Epithelial cell of proximal tubule (primary cell): ENCODE results near the gene FHIT. TPM values are rescaled to one million over a fixed set of nuclear protein-coding genes. Genes with fewer than 3 reads are reported as not detected.

Source experiments
- DNase-seq: peaks from one replicate; pipeline ENCODE4 v3.0.0-alpha.2; 2011; ENCODE audit warnings: low read depth
- H3K4me3 ChIP-seq: 2 replicates; pipeline ENCODE4 v1.5.1; 2011; ENCODE audit warnings: low read depth, mild to moderate bottlenecking, low read length
- total RNA-seq: library from RNA; depleted of rRNA; stranded (reverse); fragments of >200 nt; gene quantifications from 2 replicates; pipeline ENCODE4 v1.2.3, GENCODE V29; 2015
- TF ChIP-seq, protein P1 (sequence below): conservative IDR thresholded peaks from 2 replicates; pipeline ENCODE4 v1.5.1; 2012; ENCODE audit warnings: low read depth, mild to moderate bottlenecking, low read length

The FHIT gene
- total RNA-seq, 1 donor from 2014 or later = 3.7 TPM

DNA sequence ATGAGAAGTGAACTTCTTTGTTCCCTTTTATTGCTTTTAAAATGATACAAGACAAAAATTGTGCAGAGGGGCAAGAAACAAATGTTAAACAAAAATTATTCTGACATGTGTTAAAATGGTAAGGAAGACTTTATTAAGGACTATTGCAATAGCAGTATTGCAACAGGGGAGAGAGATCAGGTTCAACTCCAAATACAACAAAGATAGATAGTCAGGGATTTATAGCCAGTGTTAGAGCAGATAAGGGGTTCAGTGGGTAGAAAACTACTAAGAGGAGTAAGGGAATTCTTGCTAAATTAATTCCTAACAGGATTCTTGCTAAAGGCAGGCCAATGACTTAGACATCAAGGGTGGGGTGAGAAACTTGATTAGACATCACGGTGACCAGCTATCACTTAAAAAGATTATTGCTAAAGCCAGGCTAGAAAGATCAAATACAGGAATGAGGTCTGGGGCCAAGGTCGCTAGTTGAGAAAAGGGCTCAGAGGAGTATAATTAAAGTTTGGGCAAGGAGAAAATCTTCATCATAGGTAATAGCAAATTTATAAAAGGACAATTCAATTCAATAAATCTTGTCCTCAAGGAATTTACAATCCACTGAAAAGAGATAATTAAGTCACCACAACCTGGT is 81.5 kb downstream of the FHIT start:
- no peak overlapping the region for H3K4me3 ChIP-seq
- no peak for DNase-seq
- TF ChIP-seq, protein P1, sequence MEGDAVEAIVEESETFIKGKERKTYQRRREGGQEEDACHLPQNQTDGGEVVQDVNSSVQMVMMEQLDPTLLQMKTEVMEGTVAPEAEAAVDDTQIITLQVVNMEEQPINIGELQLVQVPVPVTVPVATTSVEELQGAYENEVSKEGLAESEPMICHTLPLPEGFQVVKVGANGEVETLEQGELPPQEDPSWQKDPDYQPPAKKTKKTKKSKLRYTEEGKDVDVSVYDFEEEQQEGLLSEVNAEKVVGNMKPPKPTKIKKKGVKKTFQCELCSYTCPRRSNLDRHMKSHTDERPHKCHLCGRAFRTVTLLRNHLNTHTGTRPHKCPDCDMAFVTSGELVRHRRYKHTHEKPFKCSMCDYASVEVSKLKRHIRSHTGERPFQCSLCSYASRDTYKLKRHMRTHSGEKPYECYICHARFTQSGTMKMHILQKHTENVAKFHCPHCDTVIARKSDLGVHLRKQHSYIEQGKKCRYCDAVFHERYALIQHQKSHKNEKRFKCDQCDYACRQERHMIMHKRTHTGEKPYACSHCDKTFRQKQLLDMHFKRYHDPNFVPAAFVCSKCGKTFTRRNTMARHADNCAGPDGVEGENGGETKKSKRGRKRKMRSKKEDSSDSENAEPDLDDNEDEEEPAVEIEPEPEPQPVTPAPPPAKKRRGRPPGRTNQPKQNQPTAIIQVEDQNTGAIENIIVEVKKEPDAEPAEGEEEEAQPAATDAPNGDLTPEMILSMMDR = no peak

DNA sequence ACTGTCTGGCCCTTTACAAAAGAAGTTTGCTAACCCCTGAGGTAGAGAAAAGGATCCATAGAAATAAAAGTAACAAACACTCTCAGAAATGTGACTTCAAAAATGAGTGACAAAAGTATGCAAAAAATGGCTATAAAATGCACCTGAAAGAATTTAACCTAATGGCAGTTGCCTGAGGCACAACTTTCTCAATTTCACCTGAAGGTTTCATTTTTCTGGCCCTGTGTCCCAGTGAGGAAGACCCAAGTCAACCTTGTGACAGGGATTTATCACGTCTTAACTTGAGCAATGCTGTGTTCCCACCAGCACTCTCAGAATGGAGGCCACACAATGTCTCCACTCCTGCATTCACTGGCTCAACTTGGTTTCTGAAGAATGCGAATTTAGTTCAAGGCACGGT is 83.0 kb downstream of the FHIT start:
- TF ChIP-seq, protein P1 = no peak
- no peak overlapping the region for H3K4me3 ChIP-seq
- DNase-seq = no peak

DNA sequence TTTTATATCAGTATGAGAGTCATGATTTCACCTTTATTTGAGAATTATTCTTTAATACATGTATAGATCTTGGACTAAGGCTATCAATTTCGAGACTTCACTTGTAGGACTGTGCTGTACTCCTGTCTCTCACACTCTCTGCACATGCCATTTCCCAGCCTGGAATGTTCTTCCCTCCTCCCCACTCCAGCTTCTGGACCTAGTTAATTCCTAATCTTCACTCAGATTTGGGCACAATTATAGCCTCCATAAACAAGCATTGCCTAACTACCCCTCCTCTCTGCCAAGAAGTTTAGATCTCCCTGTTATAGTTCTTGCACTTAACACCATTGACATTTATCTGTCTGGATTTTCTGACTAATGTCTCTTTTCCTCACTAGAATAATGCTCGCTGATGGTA is 88.3 kb downstream of the FHIT start:
- TF ChIP-seq, protein P1 = no peak
- DNase-seq = no peak

DNA sequence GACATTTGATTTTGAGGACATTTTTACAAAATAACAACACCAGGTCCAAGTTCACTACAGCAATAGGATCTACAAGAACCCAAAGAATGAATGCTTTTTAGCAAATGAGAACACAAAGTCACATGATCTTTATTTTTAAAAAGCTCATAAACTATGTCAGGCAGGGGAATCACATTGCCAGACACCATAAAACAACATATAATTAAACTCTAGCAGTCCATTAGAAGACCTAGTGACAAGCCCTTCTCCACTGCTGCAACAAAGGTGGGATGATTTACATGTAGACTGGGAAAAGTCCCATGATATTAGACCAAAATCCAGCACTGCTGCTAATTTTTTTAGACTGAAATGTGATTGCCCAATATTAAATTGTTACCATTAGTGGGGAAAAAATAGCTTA is 92.6 kb downstream of the FHIT start:
- DNase-seq = no peak
- TF ChIP-seq, protein P1 = no peak
- no peak overlapping the region for H3K4me3 ChIP-seq

More for the DNA sequence above, 88.3 kb downstream of the FHIT start:
- H3K4me3 ChIP-seq = no peak overlapping the region

DNA sequence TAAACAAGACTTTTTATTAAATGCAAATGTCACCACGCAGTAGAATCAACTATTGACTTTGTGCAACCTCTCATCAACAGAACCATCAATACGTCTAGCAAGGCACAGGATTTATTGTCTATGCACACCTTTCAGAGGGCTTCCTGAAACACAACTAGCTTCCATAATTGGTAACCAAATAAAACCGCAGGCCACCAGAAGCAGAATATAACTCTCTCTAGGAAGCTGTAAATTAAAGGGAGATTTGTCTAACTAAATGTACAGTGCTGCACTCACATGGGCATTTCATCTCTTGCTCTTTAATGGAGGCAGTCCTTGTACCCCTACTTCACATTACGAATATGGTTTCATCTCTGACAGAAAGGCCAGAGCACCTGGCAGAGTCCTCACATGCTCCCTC is 93.0 kb downstream of the FHIT start:
- H3K4me3 ChIP-seq = no peak overlapping the region
- TF ChIP-seq, protein P1 = no peak
- no peak for DNase-seq

DNA sequence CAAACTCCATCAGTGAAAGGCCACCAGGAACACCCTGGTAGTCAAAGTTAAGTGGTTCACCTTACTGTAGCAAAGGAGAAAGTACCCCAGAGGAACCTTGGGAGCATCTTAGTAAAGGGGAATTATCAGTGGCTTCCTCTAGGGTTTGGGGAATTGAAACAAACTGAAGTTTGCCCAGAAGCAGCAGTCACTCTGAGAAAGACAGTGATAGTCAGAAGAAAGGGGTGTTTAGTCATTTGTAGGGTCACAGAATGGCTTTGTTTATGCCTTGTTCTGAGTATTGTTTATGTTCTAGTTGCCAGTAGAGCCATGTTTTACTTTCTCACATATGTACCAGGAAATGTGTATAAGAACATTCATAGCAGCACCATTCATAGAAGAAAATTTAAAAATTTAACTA is 93.8 kb downstream of the FHIT start:
- no peak for DNase-seq
- TF ChIP-seq, protein P1 = no peak
- no peak overlapping the region for H3K4me3 ChIP-seq

DNA sequence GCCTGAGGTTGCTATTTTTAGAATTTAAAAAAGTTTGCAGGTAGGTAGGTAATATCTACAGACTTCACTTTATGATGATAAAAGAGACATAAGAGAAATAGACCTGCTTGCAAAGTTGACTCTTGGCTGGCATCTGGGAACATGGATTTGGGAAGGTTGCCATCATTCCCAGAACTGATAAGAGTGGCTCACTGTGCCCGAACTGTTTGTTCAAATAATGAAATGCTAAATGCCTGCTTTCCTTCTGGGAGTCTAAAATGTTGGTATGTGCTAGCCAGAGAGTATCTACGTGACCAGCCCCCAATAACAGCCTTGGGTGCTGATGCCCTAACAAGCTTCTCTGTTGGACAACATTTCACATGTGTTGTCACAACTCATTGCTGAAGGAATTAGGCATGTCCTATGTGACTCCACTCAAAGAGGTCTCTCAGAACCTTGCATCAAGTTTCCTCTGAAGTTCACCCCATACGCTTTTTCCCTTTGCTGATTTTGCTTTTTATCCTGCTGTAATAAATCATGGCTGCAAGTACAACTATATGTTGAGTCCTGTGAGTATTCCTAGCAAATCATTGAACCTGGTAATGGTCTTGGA is 95.5 kb downstream of the FHIT start:
- H3K4me3 ChIP-seq = no peak overlapping the region
- TF ChIP-seq, protein P1 = no peak
- DNase-seq = no peak
